ENCODE measurements around the gene CCDC85C.

The CCDC85C gene

DNA sequence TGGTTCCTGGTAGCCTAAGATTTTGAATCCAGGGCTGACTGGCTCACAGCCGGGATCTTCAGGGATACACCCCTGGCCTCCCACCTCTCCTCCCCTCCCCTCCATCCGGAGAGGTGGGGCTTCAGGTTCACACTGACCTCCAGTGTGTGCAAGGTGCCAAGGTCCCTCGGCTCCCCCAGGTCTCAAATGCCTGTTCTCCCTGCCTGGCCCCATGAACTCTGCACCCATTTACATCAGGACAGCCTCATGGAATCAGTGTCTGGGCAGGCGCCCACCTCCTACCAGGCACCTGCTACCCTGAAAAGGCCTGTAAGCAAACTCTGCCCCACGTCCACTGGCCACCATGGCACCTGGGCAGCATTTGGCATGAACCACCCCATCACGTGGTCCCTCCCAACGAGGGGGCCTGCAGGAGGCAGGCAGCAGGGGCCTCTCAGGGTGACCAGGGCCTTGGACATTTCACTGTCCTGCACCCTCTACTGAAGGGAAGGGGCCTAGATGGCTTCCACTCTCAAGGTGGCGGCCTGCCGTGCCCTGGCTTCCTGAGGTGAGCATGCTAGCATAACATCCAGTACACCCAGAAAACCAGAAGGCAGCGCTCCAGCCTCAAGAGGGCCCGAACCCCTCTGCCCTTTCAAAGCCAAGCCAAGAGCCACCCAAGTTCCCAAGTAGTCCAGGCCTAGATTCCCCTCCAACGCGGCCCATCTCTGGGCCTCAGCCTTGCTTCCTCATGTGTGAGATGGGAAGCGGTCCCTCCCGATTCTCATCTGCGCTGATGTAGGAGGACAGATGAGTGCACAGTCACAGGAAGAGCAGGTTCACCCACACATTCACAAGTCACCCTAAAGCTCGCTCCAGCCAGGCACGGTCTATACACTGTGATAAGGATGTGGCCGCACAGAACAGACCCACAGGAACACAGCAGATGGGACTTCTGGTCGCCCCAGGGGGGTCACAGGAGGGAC, 37.3 kb downstream of the CCDC85C start:
- H3K4me1 ChIP-seq (ENCODE audit: low read length) = peaks cover 36% of the 10 kb centered on the region
- H3K9me3 ChIP-seq (ENCODE audit: insufficient read depth, low read length) = no peaks in the 10 kb centered on the region
- H3K9ac ChIP-seq (ENCODE audit: low read length) = no peak overlapping the region
- TF ChIP-seq, protein P1, sequence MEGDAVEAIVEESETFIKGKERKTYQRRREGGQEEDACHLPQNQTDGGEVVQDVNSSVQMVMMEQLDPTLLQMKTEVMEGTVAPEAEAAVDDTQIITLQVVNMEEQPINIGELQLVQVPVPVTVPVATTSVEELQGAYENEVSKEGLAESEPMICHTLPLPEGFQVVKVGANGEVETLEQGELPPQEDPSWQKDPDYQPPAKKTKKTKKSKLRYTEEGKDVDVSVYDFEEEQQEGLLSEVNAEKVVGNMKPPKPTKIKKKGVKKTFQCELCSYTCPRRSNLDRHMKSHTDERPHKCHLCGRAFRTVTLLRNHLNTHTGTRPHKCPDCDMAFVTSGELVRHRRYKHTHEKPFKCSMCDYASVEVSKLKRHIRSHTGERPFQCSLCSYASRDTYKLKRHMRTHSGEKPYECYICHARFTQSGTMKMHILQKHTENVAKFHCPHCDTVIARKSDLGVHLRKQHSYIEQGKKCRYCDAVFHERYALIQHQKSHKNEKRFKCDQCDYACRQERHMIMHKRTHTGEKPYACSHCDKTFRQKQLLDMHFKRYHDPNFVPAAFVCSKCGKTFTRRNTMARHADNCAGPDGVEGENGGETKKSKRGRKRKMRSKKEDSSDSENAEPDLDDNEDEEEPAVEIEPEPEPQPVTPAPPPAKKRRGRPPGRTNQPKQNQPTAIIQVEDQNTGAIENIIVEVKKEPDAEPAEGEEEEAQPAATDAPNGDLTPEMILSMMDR (IDR thresholded peaks at IDR 0.05; ENCODE audit: low read depth, low read length) = no peak
- TF ChIP-seq EZH2phosphoT487 (IDR thresholded peaks at IDR 0.05; ENCODE audit: low read depth) = no peak
- H3K27me3 ChIP-seq (ENCODE audit: low read depth, low read length) = no peaks in the 10 kb centered on the region
- H3K36me3 ChIP-seq (replicated peaks; ENCODE audit: low read depth, low read length) = no peaks in the 10 kb centered on the region
- H3K4me3 ChIP-seq (ENCODE audit: low read length) = no peak overlapping the region
- no peaks in the 10 kb centered on the region for H3K79me2 ChIP-seq (ENCODE audit: low read length)
- H3K27ac ChIP-seq (ENCODE audit: low read length) = no peak overlapping the region
- no peak overlapping the region for H2AFZ ChIP-seq (ENCODE audit: low read depth, low read length)
- H3K4me2 ChIP-seq (ENCODE audit: low read length) = no peak overlapping the region
- no peaks in the 10 kb centered on the region for H4K20me1 ChIP-seq (ENCODE audit: insufficient read depth, low read length)

DNA sequence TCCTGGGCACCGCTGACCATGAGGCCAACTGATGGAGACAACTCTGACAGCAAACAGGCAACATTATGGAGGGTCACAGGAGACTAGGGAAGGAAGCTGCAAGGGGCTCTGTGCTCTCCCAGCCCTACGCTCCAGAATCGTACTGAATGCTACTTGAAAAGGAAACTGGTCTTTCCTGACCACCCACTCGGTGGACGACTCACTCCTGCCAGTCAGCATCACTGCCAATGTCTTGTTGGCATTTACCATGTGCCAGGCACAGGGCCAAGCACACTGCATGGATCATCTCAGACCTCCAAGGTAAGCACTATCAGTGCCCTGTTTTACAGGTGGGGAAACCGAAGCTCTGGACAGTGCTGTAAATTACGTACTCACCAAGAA, 38.0 kb downstream of the CCDC85C start:
- H3K27ac ChIP-seq (ENCODE audit: low read length) = no peak overlapping the region
- no peak overlapping the region for H3K4me2 ChIP-seq (ENCODE audit: low read length)
- no peaks in the 10 kb centered on the region for H3K79me2 ChIP-seq (ENCODE audit: low read length)
- H3K4me1 ChIP-seq (ENCODE audit: low read length) = peaks cover 34% of the 10 kb centered on the region
- TF ChIP-seq, protein P1 (IDR thresholded peaks at IDR 0.05; ENCODE audit: low read depth, low read length) = no peak
- no peak for TF ChIP-seq EZH2phosphoT487 (IDR thresholded peaks at IDR 0.05; ENCODE audit: low read depth)
- no peak overlapping the region for H2AFZ ChIP-seq (ENCODE audit: low read depth, low read length)
- H3K36me3 ChIP-seq (replicated peaks; ENCODE audit: low read depth, low read length) = no peaks in the 10 kb centered on the region
- no peak overlapping the region for H3K9ac ChIP-seq (ENCODE audit: low read length)
- H3K9me3 ChIP-seq (ENCODE audit: insufficient read depth, low read length) = no peaks in the 10 kb centered on the region
- H4K20me1 ChIP-seq (ENCODE audit: insufficient read depth, low read length) = no peaks in the 10 kb centered on the region
- no peak overlapping the region for H3K4me3 ChIP-seq (ENCODE audit: low read length)
- H3K27me3 ChIP-seq (ENCODE audit: low read depth, low read length) = no peaks in the 10 kb centered on the region

DNA sequence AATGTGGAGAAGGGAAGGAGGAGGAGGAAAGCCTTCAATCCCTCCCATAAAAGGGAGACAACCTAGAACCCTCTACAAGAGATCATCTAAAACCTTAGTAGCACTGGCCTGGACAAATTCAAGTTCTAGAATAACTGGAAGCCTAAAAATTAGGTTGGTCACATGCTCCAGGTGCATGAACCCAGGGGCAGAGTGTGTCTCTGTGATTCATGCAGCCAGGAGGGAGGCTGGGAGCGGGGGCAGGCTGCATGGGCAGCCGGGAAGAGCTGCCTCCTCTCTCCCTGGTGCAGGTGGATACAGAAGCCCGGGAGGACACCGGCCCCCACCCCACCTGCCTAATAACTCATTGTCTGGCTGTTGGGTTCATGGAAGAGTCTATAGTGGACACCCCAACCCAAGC, 38.6 kb downstream of the CCDC85C start:
- TF ChIP-seq, protein P1 (IDR thresholded peaks at IDR 0.05; ENCODE audit: low read depth, low read length) = no peak
- TF ChIP-seq EZH2phosphoT487 (IDR thresholded peaks at IDR 0.05; ENCODE audit: low read depth) = no peak
- Histone ChIP-seq H2AFZ (ENCODE audit: low read depth, low read length) (no peak overlapping the region), H3K4me1 (ENCODE audit: low read length) (peaks cover 28% of the 10 kb centered on the region), H3K9ac (ENCODE audit: low read length) (no peak overlapping the region), H3K9me3 (ENCODE audit: insufficient read depth, low read length) (no peaks in the 10 kb centered on the region), H3K4me3 (ENCODE audit: low read length) (no peak overlapping the region), H3K27me3 (ENCODE audit: low read depth, low read length) (no peaks in the 10 kb centered on the region), H3K27ac (ENCODE audit: low read length) (no peak overlapping the region), H4K20me1 (ENCODE audit: insufficient read depth, low read length) (no peaks in the 10 kb centered on the region), H3K36me3 (replicated peaks; ENCODE audit: low read depth, low read length) (no peaks in the 10 kb centered on the region), H3K79me2 (ENCODE audit: low read length) (no peaks in the 10 kb centered on the region), H3K4me2 (ENCODE audit: low read length) (no peak overlapping the region)

DNA sequence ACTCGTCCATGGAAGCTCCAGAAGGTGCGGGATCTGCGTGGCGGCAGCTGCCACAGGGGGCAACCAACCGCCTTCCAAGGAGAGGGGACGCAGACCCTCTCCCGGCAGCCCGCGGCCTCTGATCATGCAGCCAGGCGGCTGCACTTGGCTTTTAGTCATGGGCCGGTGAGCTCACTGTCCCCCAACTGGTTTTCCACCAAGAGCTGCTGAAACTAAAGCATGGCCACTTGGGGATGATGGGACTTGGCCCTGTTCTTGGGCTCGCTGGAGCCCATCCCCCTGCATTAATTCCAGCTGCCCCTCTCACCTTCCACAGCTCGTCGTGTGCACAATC, 39.1 kb downstream of the CCDC85C start:
- no peaks in the 10 kb centered on the region for H3K9me3 ChIP-seq (ENCODE audit: insufficient read depth, low read length)
- H3K79me2 ChIP-seq (ENCODE audit: low read length) = no peaks in the 10 kb centered on the region
- H3K4me3 ChIP-seq (ENCODE audit: low read length) = no peak overlapping the region
- H3K9ac ChIP-seq (ENCODE audit: low read length) = no peak overlapping the region
- no peak overlapping the region for H2AFZ ChIP-seq (ENCODE audit: low read depth, low read length)
- H3K36me3 ChIP-seq (replicated peaks; ENCODE audit: low read depth, low read length) = no peaks in the 10 kb centered on the region
- TF ChIP-seq, protein P1 (IDR thresholded peaks at IDR 0.05; ENCODE audit: low read depth, low read length) = no peak
- peaks cover 23% of the 10 kb centered on the region for H3K4me1 ChIP-seq (ENCODE audit: low read length)
- H3K27me3 ChIP-seq (ENCODE audit: low read depth, low read length) = no peaks in the 10 kb centered on the region
- no peaks in the 10 kb centered on the region for H4K20me1 ChIP-seq (ENCODE audit: insufficient read depth, low read length)
- H3K4me2 ChIP-seq (ENCODE audit: low read length) = no peak overlapping the region
- no peak overlapping the region for H3K27ac ChIP-seq (ENCODE audit: low read length)
